ENCODE measurements around the gene GAN. TPM values are rescaled to one million over a fixed set of nuclear protein-coding genes. Genes with fewer than 3 reads are reported as not detected.

The GAN gene
- total and polyA plus RNA-seq, 10 of the 15 experiments (the other 5 are each of a cell fraction or from before 2014, with no cell fraction given), result 0.42 to 8.4 (median 2.5) TPM

GRCh38 chr16:81350306-81350615, 35.5 kb downstream of the GAN start:
- FAIRE-seq (no peak), DNase-seq (ENCODE audit: low read depth, low spot score) (no peak), ATAC-seq (no peak)
- H3K4me1 ChIP-seq (ENCODE audit: control insufficient read depth, insufficient read depth, low read length), result no peaks in the 10 kb centered on the region
- no peaks in the 10 kb centered on the region for H3K36me3 ChIP-seq (ENCODE audit: control insufficient read depth in 2 of 2, insufficient read depth in 2 of 2, low read length in 1 of 2)
- ChIA-PET RAD21 (ENCODE audit: unreplicated experiment) (no interaction called here), SMC1A (ENCODE audit: uncharacterized antibody, unreplicated experiment) (no interaction called here), CTCF (no interaction called here), POLR2A (no interaction called here)
- no peaks in the 10 kb centered on the region for H4K20me1 ChIP-seq (ENCODE audit: control insufficient read depth, insufficient read depth)
- H3K4me3 ChIP-seq, result no peak overlapping the region
- H3K9me3 ChIP-seq (replicated peaks; ENCODE audit: control insufficient read depth, insufficient read depth, low read length), result peaks cover 4% of the 10 kb centered on the region
- no TSS peak for BruUV-seq (replicated peaks)
- H3K9ac ChIP-seq (ENCODE audit: control insufficient read depth, insufficient read depth, low read length), result no peak overlapping the region
- H3K27ac ChIP-seq (ENCODE audit: control insufficient read depth, insufficient read depth), result no peak overlapping the region
- WGBS (ENCODE audit: insufficient coverage, insufficient replicate concordance, low lambda C conversion rate, missing lambda C conversion rate), result 84% methylated on average over 4 of the region's 4 CpGs
- no peak overlapping the region for H3K4me2 ChIP-seq (ENCODE audit: control insufficient read depth, insufficient read depth)
- H2AFZ ChIP-seq (ENCODE audit: control insufficient read depth, low read depth, low read length), result no peak overlapping the region
- H3K79me2 ChIP-seq (ENCODE audit: control insufficient read depth, insufficient read depth, low read length), result no peaks in the 10 kb centered on the region
- in situ Hi-C loops (cut with MboI), result no loop called here
- intact Hi-C loops (cut with micrococcal nuclease; ENCODE audit: unreplicated experiment), result no loop called here
- TF ChIP-seq ZZZ3 (IDR thresholded peaks at IDR 0.05; ENCODE audit: control insufficient read depth, insufficient read length, low read depth) (no peak), ZNF207 (IDR thresholded peaks at IDR 0.05; ENCODE audit: borderline replicate concordance) (no peak), SRF (IDR thresholded peaks at IDR 0.05; ENCODE audit: low read depth in 2 of 2, low read length in 2 of 2) (no peak), CBX3 (IDR thresholded peaks at IDR 0.05; ENCODE audit: borderline replicate concordance, low read depth) (no peak), NR2C2 (IDR thresholded peaks at IDR 0.05; ENCODE audit: borderline replicate concordance, control insufficient read depth, insufficient read length, low read depth) (no peak), ATF3 (IDR thresholded peaks at IDR 0.05; ENCODE audit: borderline replicate concordance, extremely low read depth, low read depth, low read length) (no peak), WRNIP1 (IDR thresholded peaks at IDR 0.05; ENCODE audit: borderline replicate concordance, low read depth, low read length) (no peak)
- no peaks in the 10 kb centered on the region for H3K27me3 ChIP-seq (replicated peaks in 1 of 2; ENCODE audit: control insufficient read depth in 2 of 2, insufficient read depth in 2 of 2, low read length in 1 of 2)

- Histone ChIP-seq H3K4me3 (no peak overlapping the region), H3K4me2 (ENCODE audit: control insufficient read depth, insufficient read depth) (no peak overlapping the region), H3K9me3 (replicated peaks; ENCODE audit: control insufficient read depth, insufficient read depth, low read length) (no peaks in the 10 kb centered on the region), H3K27me3 (replicated peaks in 1 of 2; ENCODE audit: control insufficient read depth in 2 of 2, insufficient read depth in 2 of 2, low read length in 1 of 2) (no peaks in the 10 kb centered on the region), H3K36me3 (ENCODE audit: control insufficient read depth in 2 of 2, insufficient read depth in 2 of 2, low read length in 1 of 2) (peaks cover 0 to 3% of the 10 kb centered on the region in 2 experiments; a peak in 2 of 4 replicates), H3K27ac (ENCODE audit: control insufficient read depth, insufficient read depth) (no peak overlapping the region), H3K79me2 (ENCODE audit: control insufficient read depth, insufficient read depth, low read length) (no peaks in the 10 kb centered on the region), H2AFZ (ENCODE audit: control insufficient read depth, low read depth, low read length) (no peak overlapping the region), H3K4me1 (ENCODE audit: control insufficient read depth, insufficient read depth, low read length) (no peaks in the 10 kb centered on the region), H3K9ac (ENCODE audit: control insufficient read depth, insufficient read depth, low read length) (no peak overlapping the region), H4K20me1 (ENCODE audit: control insufficient read depth, insufficient read depth) (no peaks in the 10 kb centered on the region)
- ATAC-seq, result no peak
- 96% methylated on average over 3 of the region's 3 CpGs for WGBS (ENCODE audit: insufficient coverage, insufficient replicate concordance, low lambda C conversion rate, missing lambda C conversion rate)
- in situ Hi-C loops (cut with MboI) (no loop called here), intact Hi-C loops (cut with micrococcal nuclease; ENCODE audit: unreplicated experiment) (no loop called here)
- POLR2A ChIA-PET, result no interaction called here
- SMC1A ChIA-PET (ENCODE audit: uncharacterized antibody, unreplicated experiment), result interaction anchor here (1.6 kb wide), 1 partner anchor 11 kb away, joined by 7 read pairs; no protein-coding TSS in a partner anchor
- no peak for DNase-seq (ENCODE audit: low read depth, low spot score)
- BruUV-seq (replicated peaks), result no TSS peak
- CTCF ChIA-PET, result interaction anchor here (1.1 kb wide), 1 partner anchor 14 kb away, joined by 3 read pairs; no protein-coding TSS in a partner anchor
- RAD21 ChIA-PET (ENCODE audit: unreplicated experiment), result no interaction called here
- FAIRE-seq, result no peak
- TF ChIP-seq BCL3 (IDR thresholded peaks at IDR 0.05; ENCODE audit: borderline replicate concordance, insufficient read depth, low read depth, low read length, poor library complexity, severe bottlenecking), result no peak
- TF ChIP-seq FOS (IDR thresholded peaks at IDR 0.05; ENCODE audit: borderline replicate concordance, extremely low read depth, insufficient read length), result no peak
- no peak for TF ChIP-seq PML (IDR thresholded peaks at IDR 0.05; ENCODE audit: low read length)
- no peak for TF ChIP-seq CEBPZ (IDR thresholded peaks at IDR 0.05; ENCODE audit: low read depth, low read length)
- no peak for TF ChIP-seq SIN3A (IDR thresholded peaks at IDR 0.05; ENCODE audit: low read depth, low read length)
- no peak for TF ChIP-seq RFX5 (IDR thresholded peaks at IDR 0.05; ENCODE audit: low read depth, low read length)
Measured at GRCh38 chr16:81353895-81354294, 39.1 kb downstream of the GAN start.
